ENCODE measurements around the gene TBC1D2B.
"Not testable (repeated sequence)": the region's sequence is repeated elsewhere in the genome, so short reads cannot be mapped to it uniquely, and the experiment has no call there.

The TBC1D2B gene

GRCh38 chr15:77967798-77968197, 109.7 kb downstream of the TBC1D2B start:
- Mint-ChIP-seq H3K27me3 (ENCODE audit: low read depth) (peaks cover 12% of the 10 kb centered on the region), H3K9me3 (peaks cover 3% of the 10 kb centered on the region), H3K4me3 (no peak overlapping the region), H3K4me1 (peaks cover 5% of the 10 kb centered on the region), H3K36me3 (ENCODE audit: low read depth) (no peaks in the 10 kb centered on the region), H3K27ac (no peak overlapping the region)
- TF ChIP-seq CTCF (IDR thresholded peaks at IDR 0.05; ENCODE audit: unreplicated experiment in 3 of 3): no peak

GRCh38 chr15:77967235-77967615, 110.3 kb downstream of the TBC1D2B start:
- not testable (repeated sequence) for H3K4me3 Mint-ChIP-seq; H3K36me3 Mint-ChIP-seq (ENCODE audit: low read depth); H3K27ac Mint-ChIP-seq; H3K4me1 Mint-ChIP-seq; H3K9me3 Mint-ChIP-seq
- H3K27me3 Mint-ChIP-seq (ENCODE audit: low read depth): peaks cover 12% of the 10 kb centered on the region

GRCh38 chr15:77966540-77967234, 110.8 kb downstream of the TBC1D2B start:
- H3K27me3 Mint-ChIP-seq (ENCODE audit: low read depth): peaks cover 12% of the 10 kb centered on the region
- peaks cover 3% of the 10 kb centered on the region for H3K4me1 Mint-ChIP-seq
- H3K27ac Mint-ChIP-seq: no peak overlapping the region
- no peaks in the 10 kb centered on the region for H3K36me3 Mint-ChIP-seq (ENCODE audit: low read depth)
- peak; percentile 76 to 81 (median 78) for TF ChIP-seq CTCF (IDR thresholded peaks at IDR 0.05; ENCODE audit: unreplicated experiment in 3 of 3)
- H3K4me3 Mint-ChIP-seq: no peak overlapping the region
- H3K9me3 Mint-ChIP-seq: peaks cover 3% of the 10 kb centered on the region

- no peak for TF ChIP-seq CTCF (IDR thresholded peaks at IDR 0.05; ENCODE audit: unreplicated experiment in 3 of 3)
- peaks cover 24% of the 10 kb centered on the region for H3K27me3 Mint-ChIP-seq (ENCODE audit: low read depth)
- H3K4me3 Mint-ChIP-seq: no peak overlapping the region
Observed at GRCh38 chr15:77964193-77964592, 113.3 kb downstream of the TBC1D2B start.

GRCh38 chr15:77959432-77959879, 118.1 kb downstream of the TBC1D2B start:
- Mint-ChIP-seq H3K27me3 (ENCODE audit: low read depth) (peaks cover 31% of the 10 kb centered on the region), H3K4me3 (no peak overlapping the region), H3K27ac (no peak overlapping the region), H3K36me3 (ENCODE audit: low read depth) (no peaks in the 10 kb centered on the region), H3K4me1 (no peaks in the 10 kb centered on the region), H3K9me3 (no peaks in the 10 kb centered on the region)
- TF ChIP-seq CTCF (IDR thresholded peaks at IDR 0.05; ENCODE audit: unreplicated experiment in 3 of 3): peak; percentile 92 to 95 (median 93)

More at GRCh38 chr15:77964193-77964592, 113.3 kb downstream of the TBC1D2B start:
- Mint-ChIP-seq H3K27ac (no peak overlapping the region), H3K36me3 (ENCODE audit: low read depth) (no peaks in the 10 kb centered on the region), H3K9me3 (peaks cover 3% of the 10 kb centered on the region), H3K4me1 (no peaks in the 10 kb centered on the region)

GRCh38 chr15:77958716-77959431, 118.6 kb downstream of the TBC1D2B start:
- H3K9me3 Mint-ChIP-seq; H3K36me3 Mint-ChIP-seq (ENCODE audit: low read depth); H3K4me1 Mint-ChIP-seq; H3K27ac Mint-ChIP-seq: not testable (repeated sequence)
- H3K4me3 Mint-ChIP-seq: peak overlapping the region in 1 of 3 experiments; percentile 10
- peaks cover 31% of the 10 kb centered on the region for H3K27me3 Mint-ChIP-seq (ENCODE audit: low read depth)

- H3K4me3 Mint-ChIP-seq; H3K4me1 Mint-ChIP-seq; H3K36me3 Mint-ChIP-seq (ENCODE audit: low read depth); H3K9me3 Mint-ChIP-seq; H3K27ac Mint-ChIP-seq: not testable (repeated sequence)
- H3K27me3 Mint-ChIP-seq (ENCODE audit: low read depth): peaks cover 29% of the 10 kb centered on the region
Observed at GRCh38 chr15:77958021-77958420, 119.5 kb downstream of the TBC1D2B start.

- H3K27me3 Mint-ChIP-seq (ENCODE audit: low read depth): peaks cover 12% of the 10 kb centered on the region
- H3K9me3 Mint-ChIP-seq; H3K4me3 Mint-ChIP-seq; H3K27ac Mint-ChIP-seq; H3K4me1 Mint-ChIP-seq; H3K36me3 Mint-ChIP-seq (ENCODE audit: low read depth): not testable (repeated sequence)
Observed at GRCh38 chr15:77953926-77954325, 123.6 kb downstream of the TBC1D2B start.

GRCh38 chr15:77952928-77953446, 124.5 kb downstream of the TBC1D2B start:
- H3K4me3 Mint-ChIP-seq; H3K9me3 Mint-ChIP-seq; H3K27ac Mint-ChIP-seq; H3K4me1 Mint-ChIP-seq; H3K27me3 Mint-ChIP-seq (ENCODE audit: low read depth); H3K36me3 Mint-ChIP-seq (ENCODE audit: low read depth): not testable (repeated sequence)

GRCh38 chr15:77951105-77951786, 126.3 kb downstream of the TBC1D2B start:
- H3K27ac Mint-ChIP-seq; H3K27me3 Mint-ChIP-seq (ENCODE audit: low read depth); H3K9me3 Mint-ChIP-seq; H3K36me3 Mint-ChIP-seq (ENCODE audit: low read depth); H3K4me3 Mint-ChIP-seq; H3K4me1 Mint-ChIP-seq: not testable (repeated sequence)
